HG02938 (cell line): ENCODE results near the gene TAS2R46.
"Not testable (repeated sequence)": the region's sequence is repeated elsewhere in the genome, so short reads cannot be mapped to it uniquely, and the experiment has no call there.

Source experiments
- ATAC-seq: cut with Tn5 transposase; IDR thresholded peaks from one replicate; pipeline ENCODE4 v1.9.1; 2021; ENCODE audit warnings: mild to moderate bottlenecking, moderate library complexity; ENCODE audit not compliant: unreplicated experiment

Gene TAS2R46

GRCh38 chr12:11039171-11039570 is 22.9 kb downstream of the TAS2R46 start:
- ATAC-seq, result no peak

GRCh38 chr12:11033959-11034358 is 28.1 kb downstream of the TAS2R46 start:
- ATAC-seq, result not testable (repeated sequence)

GRCh38 chr12:11031307-11031706 is 30.8 kb downstream of the TAS2R46 start, which contains the start of gene TAS2R31:
TSS of gene TAS2R31 (minus strand) at chr12:11031407. CDS start at chr12:11031335, 72 bp downstream.
- no peak for ATAC-seq

- no peak for ATAC-seq
Measured at GRCh38 chr12:11026118-11026517, 36.0 kb downstream of the TAS2R46 start.

GRCh38 chr12:11023387-11023786 is 38.7 kb downstream of the TAS2R46 start:
- ATAC-seq, result no peak

DNA sequence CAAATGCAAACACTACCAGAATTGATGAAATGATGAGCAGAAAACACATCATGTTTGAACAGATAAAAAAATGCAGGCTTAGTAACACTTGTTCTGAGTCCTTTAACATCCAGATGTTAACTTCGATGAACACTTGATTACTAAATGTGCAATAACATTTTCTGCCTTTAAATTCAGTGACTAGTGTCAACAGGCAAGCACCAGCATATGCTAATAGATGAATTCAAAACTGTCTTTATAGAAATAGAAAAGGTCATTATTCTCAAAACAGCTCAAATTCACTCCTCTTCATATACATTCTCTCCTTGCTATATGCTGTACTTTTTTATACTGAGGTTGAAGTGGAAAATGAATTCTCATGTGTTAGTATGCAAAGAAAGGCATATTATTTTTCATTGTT is 39.6 kb downstream of the TAS2R46 start, which contains the start of gene TAS2R19:
Gene TAS2R19 (minus strand): TSS at position 101 of the 400 bp plus-strand sequence. CDS start 49 bp downstream, at position 52.
- no peak for ATAC-seq

DNA sequence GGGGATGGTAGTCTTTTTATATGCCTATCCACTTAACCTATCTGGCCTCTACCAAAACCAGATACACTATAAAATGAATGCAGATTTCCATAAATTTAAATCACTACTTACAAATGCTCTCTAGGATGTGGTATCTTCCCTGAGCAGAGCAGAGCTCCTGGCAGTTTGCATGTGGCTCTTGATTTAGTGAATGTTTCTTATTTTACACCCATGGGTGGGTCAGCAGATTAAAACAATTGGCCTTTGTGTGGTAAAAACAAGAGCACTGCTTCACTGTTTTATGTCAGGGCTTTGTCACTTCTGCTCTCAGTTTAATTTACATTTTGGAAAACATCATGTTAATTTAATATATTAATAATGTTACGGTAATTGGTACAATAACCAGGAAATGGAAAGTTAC is 45.2 kb downstream of the TAS2R46 start:
- no peak for ATAC-seq

GRCh38 chr12:11015775-11016430 is 46.2 kb downstream of the TAS2R46 start:
- ATAC-seq, result no peak

DNA sequence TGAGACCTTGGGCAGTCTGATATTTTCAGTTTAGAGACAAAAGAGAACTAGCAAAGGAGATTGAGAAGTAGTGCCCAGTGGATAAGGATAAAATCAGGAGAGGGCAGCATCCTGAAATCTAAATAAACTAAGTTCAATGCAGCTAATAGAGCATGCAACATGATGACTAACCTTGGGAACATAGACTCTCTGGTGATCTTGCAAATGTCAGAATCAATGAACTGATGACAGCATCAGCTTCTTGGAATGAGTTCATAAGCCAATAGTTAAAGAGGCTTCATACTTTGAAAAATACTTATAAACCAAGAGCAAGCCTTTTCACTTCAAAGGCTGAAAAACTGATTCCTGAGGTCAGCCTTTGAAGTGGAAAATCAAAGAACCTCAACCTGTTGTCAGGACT is 47.9 kb downstream of the TAS2R46 start:
- no peak for ATAC-seq
